GM10248 (cell line): Measurements from ENCODE around the gene PFDN4.
A peak's percentile ranks its signal among the peaks of the same experiment; 100 is the strongest.

Experiments
- CTCF ChIA-PET: fragments of 300-600 bp; sonication (Branson Sonifier 250); formaldehyde crosslinking; extraction: SDS; loops from one replicate; lab custom pipeline; 2021; ENCODE audit warnings: antibody characterized with exemption; lab: Yijun Ruan, JAX
- POLR2A ChIA-PET: fragments of 350-650 bp; sonication (Branson Sonifier 250); formaldehyde crosslinking; extraction: SDS; loops from one replicate; lab custom pipeline; 2020; ENCODE audit warnings: antibody characterized with exemption; lab: Yijun Ruan, JAX
- DNase-seq: peaks from one replicate; pipeline ENCODE4 v3.0.0; 2012; ENCODE audit errors: extremely low spot score
- CTCF ChIP-seq: IDR thresholded peaks from 2 replicates; pipeline ENCODE4 v1.5.1; 2012; ENCODE audit warnings: mild to moderate bottlenecking, low read depth; ENCODE audit errors: extremely low read depth, missing control alignments, control extremely low read depth

PFDN4 gene

GRCh38 chr20:54207743-54208547 is at the start of gene PFDN4:
PFDN4 (plus strand) TSS chr20:54208087; CDS start chr20:54208101, 14 bp downstream.
- TF ChIP-seq CTCF, result peak; percentile 95
- CTCF ChIA-PET, result interaction anchor here (0.6 to 12.0 kb wide), 21 partner anchors 9 to 1897 kb away, joined by 3 to 136 read pairs (median 4); no protein-coding TSS in a partner anchor
- POLR2A ChIA-PET, result interaction anchor here (0.6 to 0.7 kb wide), 2 partner anchors 296 to 442 kb away, joined by 3 read pairs; no protein-coding TSS in a partner anchor
- DNase-seq, result peak; percentile 93

GRCh38 chr20:54158226-54158625 is 49.7 kb upstream of the PFDN4 start:
- ChIA-PET CTCF (interaction anchor here (1.6 kb wide), 1 partner anchor 41 kb away, joined by 4 read pairs; no protein-coding TSS in a partner anchor), POLR2A (interaction anchor here (0.5 kb wide), 1 partner anchor 712 kb away, joined by 6 read pairs; no protein-coding TSS in a partner anchor)
- DNase-seq, result no peak

GRCh38 chr20:54158856-54159418 is 49.0 kb upstream of the PFDN4 start:
- no peak for DNase-seq
- no peak for TF ChIP-seq CTCF
- POLR2A ChIA-PET, result no interaction called here
- CTCF ChIA-PET, result interaction anchor here (0.8 to 1.6 kb wide), 3 partner anchors 20 to 41 kb away, joined by 3 to 4 read pairs (median 3); no protein-coding TSS in a partner anchor

More at GRCh38 chr20:54158226-54158625, 49.7 kb upstream of the PFDN4 start:
- TF ChIP-seq CTCF, result no peak

- ChIA-PET POLR2A (no interaction called here), CTCF (interaction anchor here (0.7 to 1.5 kb wide), 4 partner anchors 9 to 56 kb away, joined by 3 to 4 read pairs (median 4); no protein-coding TSS in a partner anchor)
These were observed 47.6 kb upstream of the PFDN4 start for GRCh38 chr20:54160065-54161007.

GRCh38 chr20:54161008-54161820 is 46.7 kb upstream of the PFDN4 start:
- DNase-seq, result no peak
- ChIA-PET POLR2A (no interaction called here), CTCF (interaction anchor here (1.4 to 1.5 kb wide), 3 partner anchors 10 to 57 kb away, joined by 3 to 4 read pairs (median 4); no protein-coding TSS in a partner anchor)
- TF ChIP-seq CTCF, result no peak

More at GRCh38 chr20:54160065-54161007, 47.6 kb upstream of the PFDN4 start:
- no peak for DNase-seq
- TF ChIP-seq CTCF, result no peak
